C4-2B (cell line): Measurements from ENCODE around the gene DBH.

ENCODE experiments used
- H3K27ac ChIP-seq: fragments of 450-650 bp; 2 replicates; pipeline ENCODE4 v1.5.1; 2017
- ZFX ChIP-seq: fragments of 450-650 bp; IDR thresholded peaks from 2 replicates; pipeline ENCODE4 v1.6.1; 2017
- TF ChIP-seq, protein P1 (sequence below): fragments of 450-650 bp; conservative IDR thresholded peaks from 2 replicates; pipeline ENCODE4 v1.5.1; 2017; ENCODE audit warnings: mild to moderate bottlenecking

Gene DBH

DNA sequence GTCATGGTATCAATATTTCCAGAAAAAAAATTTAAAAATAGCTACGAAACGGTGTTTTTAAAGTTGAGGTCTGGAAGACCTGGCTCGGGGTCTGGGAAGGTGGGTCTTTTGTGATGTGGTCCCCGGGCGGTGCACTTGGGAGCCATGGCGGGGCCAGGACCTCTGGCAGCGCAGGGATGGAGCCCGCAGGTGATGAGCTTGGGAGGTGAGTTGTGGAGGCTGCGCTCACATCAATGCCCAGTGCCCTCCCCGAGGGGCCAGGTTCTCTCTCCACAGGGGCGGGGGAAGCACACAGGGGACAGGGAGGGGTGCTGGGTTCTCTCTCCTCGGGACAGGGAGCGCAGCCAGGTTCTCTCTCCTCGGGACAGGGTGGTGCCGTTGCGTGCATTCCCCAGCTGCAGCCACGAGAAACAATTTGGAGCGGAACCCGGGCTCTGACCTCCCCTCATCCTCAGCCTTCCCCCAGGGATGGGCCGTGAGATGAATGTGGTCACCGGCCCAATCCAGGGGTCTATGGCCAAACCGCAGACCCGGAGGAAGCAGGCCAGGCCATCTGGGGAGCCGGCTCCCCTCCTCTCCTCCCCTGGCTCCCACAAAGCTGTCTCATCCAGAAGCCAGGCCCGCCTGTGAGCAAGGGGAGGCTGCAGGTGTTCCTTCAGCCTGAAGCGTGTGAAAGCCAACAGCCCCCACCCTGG, 25.8 kb downstream of the DBH start:
- TF ChIP-seq, protein P1, sequence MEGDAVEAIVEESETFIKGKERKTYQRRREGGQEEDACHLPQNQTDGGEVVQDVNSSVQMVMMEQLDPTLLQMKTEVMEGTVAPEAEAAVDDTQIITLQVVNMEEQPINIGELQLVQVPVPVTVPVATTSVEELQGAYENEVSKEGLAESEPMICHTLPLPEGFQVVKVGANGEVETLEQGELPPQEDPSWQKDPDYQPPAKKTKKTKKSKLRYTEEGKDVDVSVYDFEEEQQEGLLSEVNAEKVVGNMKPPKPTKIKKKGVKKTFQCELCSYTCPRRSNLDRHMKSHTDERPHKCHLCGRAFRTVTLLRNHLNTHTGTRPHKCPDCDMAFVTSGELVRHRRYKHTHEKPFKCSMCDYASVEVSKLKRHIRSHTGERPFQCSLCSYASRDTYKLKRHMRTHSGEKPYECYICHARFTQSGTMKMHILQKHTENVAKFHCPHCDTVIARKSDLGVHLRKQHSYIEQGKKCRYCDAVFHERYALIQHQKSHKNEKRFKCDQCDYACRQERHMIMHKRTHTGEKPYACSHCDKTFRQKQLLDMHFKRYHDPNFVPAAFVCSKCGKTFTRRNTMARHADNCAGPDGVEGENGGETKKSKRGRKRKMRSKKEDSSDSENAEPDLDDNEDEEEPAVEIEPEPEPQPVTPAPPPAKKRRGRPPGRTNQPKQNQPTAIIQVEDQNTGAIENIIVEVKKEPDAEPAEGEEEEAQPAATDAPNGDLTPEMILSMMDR, result no peak
- TF ChIP-seq ZFX, result no peak
- H3K27ac ChIP-seq, result no peak overlapping the region

DNA sequence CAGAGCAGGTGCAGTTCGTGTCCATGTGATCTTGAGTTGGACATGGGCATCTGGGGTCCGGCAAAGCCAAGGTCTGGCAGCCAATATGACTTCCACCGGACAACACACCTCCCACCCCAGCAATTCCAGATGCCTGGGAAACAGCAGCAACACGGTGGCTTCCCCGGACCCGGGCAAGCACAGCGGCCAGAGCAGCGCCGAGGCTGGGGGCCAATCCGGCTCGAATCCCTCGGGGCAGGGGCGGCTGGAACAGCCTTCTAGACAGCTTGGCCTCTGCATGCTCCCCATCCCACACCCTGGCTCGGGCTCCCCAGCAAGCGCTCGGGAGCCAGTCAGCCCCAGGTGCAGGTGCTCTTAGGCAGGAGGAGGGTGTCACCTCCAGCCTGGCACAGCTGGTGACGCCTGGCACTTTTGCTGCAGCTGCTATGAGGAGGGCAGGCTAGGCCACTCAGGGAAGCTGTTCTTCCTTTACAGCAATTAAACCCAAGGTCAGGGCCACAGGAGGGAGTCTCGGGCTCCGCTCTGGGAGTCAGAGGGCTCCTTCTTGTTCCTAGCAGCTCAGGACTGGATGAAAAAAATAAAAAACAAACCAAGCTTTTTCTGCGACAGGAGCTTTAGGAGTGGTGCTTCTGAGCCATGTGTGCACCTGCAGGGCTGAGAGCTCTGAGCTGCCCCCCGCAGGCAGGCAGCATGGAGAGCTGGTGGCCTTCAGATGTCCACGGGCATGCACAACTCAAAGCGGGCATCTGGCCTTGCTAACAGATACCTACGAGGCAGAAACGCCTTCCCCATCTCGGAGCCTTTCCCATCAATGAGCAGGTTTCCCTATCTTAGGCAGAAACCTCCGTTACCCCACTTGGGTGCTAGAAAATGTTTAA, 28.2 kb downstream of the DBH start:
- no peak overlapping the region for H3K27ac ChIP-seq
- no peak for TF ChIP-seq ZFX
- TF ChIP-seq, protein P1, result no peak

DNA sequence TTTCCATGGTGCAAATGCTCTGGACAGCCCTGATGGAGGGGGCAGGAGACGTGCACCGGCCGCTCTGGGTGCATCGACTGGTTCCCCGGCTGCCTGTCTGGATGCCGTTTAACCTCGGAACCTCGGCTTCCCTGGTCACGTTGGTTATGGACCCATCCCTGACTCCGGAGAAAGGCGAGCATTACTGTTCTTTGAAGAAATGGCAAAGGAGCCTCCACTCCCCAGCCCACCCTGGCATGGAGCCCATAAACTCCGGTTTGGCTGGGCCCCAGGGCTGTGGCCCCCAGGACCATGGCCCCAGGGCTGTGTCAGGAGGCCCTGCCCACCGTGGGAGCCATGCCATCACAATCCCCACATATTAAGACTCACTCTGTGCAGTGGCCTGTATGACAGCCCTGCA, 28.9 kb downstream of the DBH start:
- TF ChIP-seq, protein P1, result no peak
- no peak for TF ChIP-seq ZFX
- no peak overlapping the region for H3K27ac ChIP-seq

DNA sequence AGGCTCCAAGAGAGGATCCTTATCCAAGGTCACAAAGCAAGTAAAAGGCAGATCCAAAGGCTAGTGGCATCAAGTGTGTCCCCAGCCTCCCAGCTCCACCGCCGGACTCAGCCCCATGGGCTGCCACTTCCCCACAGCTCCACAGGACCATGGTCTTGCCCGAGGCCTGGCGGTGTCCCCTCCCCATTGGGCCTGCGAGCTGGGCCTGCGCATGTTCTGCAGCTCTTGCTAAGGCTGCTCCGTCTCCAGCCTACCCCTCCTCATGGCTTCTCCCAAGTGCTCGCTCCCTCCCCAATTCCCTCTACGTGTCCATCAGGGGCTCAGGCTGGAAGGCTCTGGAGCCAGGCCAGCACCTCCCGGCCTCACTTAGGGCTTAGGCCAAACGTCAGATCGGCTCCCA, 29.4 kb downstream of the DBH start:
- TF ChIP-seq, protein P1, result no peak
- TF ChIP-seq ZFX, result no peak
- H3K27ac ChIP-seq, result no peak overlapping the region

DNA sequence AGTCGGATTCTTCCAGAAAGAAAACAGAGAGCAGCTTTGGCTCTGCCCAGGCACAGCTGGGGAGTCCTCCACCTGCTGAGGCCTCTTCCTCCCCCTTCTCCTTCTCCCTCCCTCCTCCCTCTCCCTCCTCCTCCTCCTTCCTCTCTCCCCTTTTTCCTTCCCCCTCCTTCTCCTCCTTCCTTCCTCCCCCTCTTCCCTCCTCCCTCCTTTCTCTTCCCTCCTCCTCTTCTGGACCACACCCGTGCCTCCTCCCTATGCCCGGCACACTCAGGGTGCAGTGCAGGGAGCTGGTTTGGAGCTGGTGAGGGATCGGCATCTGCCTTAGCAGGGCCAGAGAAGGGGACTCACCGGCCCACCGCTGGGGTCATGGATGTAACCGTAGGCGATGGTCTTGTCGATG, 30.2 kb downstream of the DBH start:
- H3K27ac ChIP-seq, result no peak overlapping the region
- TF ChIP-seq, protein P1, result no peak
- TF ChIP-seq ZFX, result no peak

DNA sequence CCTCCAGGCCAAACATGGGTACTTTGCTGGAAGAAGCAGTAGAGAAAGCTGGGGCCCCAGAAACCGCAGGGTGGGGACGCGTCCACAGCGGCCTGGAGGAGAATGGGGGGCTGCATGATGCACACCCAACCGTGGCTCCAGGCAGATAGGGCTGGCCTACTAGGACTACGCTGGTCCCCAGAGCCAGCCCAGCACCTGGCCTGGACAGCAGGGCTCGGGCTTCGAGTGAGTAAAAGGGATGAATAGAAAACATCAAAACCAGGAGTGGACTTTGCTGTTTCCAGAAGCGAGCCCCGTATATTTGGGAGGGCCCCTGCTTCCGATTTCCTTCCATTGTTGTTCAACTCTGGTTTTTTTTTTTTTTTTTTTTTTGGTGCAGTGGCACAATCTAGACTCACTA, 30.7 kb downstream of the DBH start:
- H3K27ac ChIP-seq, result no peak overlapping the region
- TF ChIP-seq, protein P1, result no peak

DNA sequence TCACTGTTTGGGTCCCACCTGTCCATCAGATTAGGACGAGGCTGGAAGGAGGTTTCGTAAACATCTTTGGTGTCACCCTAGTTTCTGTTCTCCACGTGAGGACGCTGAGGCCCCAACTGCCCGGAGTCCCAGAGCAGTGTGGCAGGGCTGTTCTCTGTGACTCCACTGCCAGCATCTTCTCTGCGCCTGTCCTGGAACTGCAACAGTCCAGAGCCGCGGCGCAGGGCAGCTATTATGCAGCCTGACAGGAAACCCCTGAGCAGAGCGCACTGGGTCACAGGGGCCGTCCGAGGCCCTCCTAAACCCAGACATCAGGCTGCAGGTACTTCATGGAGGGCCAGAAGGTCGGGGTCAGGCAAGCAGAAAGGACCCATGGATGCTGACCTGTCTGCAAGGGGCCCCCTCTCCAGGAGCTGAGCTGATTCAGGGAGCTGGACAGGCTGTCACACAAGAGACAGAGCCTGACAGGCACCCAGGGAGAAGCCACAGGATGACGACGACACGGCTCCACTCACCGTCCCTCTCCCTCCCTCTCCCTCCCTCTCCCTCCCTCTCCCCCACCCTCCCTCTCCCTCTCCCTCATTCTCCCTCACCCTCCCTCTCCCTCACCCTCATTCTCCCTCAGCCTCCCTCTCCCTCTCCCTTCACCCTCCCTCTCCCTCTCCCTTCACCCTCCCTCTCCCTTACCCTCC, 31.7 kb downstream of the DBH start:
- H3K27ac ChIP-seq, result no peak overlapping the region
- TF ChIP-seq, protein P1, result no peak
- no peak for TF ChIP-seq ZFX
